Stimulated activated CD8-positive, alpha-beta memory T cell treated with anti-CD3 and anti-CD28 coated beads, Interleukin-15, amount 100 ng/mL, for 4 hours (primary cell): Measurements from ENCODE around the gene FREM1.
"Not testable (repeated sequence)": the region's sequence is repeated elsewhere in the genome, so short reads cannot be mapped to it uniquely, and the experiment has no call there.

Experiments
- DNase-seq, 2 donors: peaks; one replicate each; pipeline ENCODE4 v3.0.0-alpha.2; 2020; ENCODE audit warnings: low read depth in 2 of 2

The FREM1 gene, protein sequence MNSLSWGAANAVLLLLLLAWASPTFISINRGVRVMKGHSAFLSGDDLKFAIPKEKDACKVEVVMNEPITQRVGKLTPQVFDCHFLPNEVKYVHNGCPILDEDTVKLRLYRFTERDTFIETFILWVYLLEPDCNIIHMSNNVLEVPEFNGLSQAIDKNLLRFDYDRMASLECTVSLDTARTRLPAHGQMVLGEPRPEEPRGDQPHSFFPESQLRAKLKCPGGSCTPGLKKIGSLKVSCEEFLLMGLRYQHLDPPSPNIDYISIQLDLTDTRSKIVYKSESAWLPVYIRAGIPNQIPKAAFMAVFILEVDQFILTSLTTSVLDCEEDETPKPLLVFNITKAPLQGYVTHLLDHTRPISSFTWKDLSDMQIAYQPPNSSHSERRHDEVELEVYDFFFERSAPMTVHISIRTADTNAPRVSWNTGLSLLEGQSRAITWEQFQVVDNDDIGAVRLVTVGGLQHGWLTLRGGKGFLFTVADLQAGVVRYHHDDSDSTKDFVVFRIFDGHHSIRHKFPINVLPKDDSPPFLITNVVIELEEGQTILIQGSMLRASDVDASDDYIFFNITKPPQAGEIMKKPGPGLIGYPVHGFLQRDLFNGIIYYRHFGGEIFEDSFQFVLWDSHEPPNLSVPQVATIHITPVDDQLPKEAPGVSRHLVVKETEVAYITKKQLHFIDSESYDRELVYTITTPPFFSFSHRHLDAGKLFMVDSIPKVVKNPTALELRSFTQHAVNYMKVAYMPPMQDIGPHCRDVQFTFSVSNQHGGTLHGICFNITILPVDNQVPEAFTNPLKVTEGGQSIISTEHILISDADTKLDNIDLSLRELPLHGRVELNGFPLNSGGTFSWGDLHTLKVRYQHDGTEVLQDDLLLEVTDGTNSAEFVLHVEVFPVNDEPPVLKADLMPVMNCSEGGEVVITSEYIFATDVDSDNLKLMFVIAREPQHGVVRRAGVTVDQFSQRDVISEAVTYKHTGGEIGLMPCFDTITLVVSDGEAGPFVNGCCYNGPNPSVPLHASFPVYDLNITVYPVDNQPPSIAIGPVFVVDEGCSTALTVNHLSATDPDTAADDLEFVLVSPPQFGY (N-terminal part only)

GRCh38 chr9:14909961-14910805 lies at the start of gene FREM1:
FREM1 (minus strand) TSS chr9:14910428; CDS start chr9:14868977, 41,451 bp downstream.
- no peak for DNase-seq

GRCh38 chr9:14958989-14959388 lies 48.8 kb upstream of the FREM1 start:
- no peak for DNase-seq

DNA sequence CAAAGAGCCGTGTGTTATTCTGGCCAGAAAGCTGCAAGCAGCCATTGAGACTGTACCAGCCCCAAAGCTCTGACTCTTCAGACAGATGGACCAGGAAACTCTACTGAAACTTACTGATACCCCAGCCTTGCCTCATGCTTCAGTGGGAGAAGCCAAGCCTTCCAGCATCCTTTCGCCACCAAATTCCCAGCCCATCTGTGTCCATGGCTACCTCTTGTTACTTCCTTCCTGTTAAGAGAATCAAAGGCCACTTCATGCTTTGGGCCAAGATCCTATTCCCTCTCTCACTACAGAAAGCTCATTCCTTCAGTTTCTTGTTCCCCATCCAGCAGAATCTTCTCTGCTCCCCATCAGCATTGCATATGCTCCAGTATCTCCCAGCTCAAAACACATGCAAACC lies 46.9 kb upstream of the FREM1 start:
- no peak for DNase-seq

- DNase-seq, result no peak
These were observed 46.0 kb upstream of the FREM1 start for GRCh38 chr9:14956208-14956607.

- no peak for DNase-seq
These were observed 35.1 kb upstream of the FREM1 start for GRCh38 chr9:14945351-14945750.

GRCh38 chr9:14941501-14942405 lies 31.5 kb upstream of the FREM1 start:
- no peak for DNase-seq

GRCh38 chr9:14939378-14939777 lies 29.1 kb upstream of the FREM1 start:
- no peak for DNase-seq

DNA sequence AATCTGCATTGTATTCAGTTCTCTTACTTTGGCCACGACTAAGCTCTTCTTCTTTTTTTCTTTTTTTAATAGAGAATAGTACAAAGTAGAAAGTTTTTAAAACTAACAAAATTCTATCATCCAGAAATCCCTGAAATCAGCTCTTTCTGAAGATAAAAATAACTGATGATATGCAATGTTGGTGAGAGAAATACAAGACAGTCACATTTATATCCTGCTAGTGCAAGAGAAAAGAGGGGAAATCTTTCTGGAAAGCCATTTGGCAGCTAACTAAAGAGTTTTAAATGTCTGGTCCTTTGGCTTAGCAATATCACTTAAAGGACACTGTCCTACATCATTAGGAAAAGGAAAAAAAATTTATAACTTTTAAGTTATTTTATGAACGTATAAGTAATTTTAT lies 27.0 kb upstream of the FREM1 start:
- no peak for DNase-seq

DNA sequence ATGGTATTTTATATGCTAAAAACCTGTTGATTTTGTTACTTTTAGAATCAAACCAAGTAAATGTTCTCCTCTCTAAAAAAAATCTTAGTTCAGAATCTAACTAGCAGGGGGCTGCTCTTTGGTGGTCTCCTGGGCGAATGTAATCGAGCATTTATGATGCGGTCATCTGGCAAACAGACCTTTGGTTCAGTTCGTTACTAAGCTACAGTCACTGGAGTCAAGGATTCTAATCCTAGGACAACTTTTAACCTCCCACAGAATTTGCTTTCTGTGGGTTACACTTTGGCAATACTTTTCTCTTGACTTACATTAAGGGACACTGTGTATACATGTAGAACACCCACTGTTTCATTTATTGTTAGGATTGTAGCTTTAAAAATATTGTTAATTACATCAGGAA lies 26.3 kb upstream of the FREM1 start:
- DNase-seq, result no peak

- DNase-seq, result no peak
These were observed 25.7 kb upstream of the FREM1 start for GRCh38 chr9:14935964-14936363.

GRCh38 chr9:14935106-14935751 lies 25.0 kb upstream of the FREM1 start:
- DNase-seq, result no peak

- DNase-seq, result no peak
These were observed 22.4 kb upstream of the FREM1 start for GRCh38 chr9:14932641-14933040.

GRCh38 chr9:14932231-14932630 lies 22.0 kb upstream of the FREM1 start:
- no peak for DNase-seq

DNA sequence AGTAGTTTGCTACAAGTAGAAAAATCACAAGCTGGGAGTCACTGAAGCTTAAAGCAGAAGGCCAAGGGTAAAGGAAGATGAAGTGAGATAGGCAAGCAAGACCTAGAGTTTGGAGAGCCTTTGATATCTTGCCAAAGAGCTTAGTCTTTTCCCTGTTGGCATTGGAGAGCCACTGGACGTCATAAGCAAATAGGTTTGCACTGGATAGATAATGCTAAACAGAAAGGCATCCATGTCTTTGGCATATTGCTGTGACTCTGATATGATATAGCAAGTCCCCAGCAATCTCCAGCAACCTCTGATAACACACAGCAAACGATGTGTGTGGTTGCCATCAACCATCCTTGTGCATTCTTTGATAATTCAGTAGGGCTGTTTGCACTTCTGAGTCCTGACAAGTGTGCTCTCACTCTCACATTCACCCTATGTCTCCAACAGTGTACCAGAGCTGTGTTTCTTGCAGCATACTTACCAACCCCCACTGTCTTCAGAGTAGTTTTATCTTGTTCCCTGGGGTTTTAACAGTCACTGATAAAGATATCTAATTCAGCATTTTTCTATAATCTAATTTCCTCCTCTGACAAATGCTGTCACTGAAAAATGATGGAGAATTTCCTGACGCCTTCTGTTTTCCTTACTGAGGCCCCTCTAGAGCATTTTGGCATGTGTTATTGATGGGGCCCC lies 16.9 kb upstream of the FREM1 start:
- no peak for DNase-seq

- DNase-seq, result no peak
These were observed 14.3 kb upstream of the FREM1 start for GRCh38 chr9:14924230-14925219.

DNA sequence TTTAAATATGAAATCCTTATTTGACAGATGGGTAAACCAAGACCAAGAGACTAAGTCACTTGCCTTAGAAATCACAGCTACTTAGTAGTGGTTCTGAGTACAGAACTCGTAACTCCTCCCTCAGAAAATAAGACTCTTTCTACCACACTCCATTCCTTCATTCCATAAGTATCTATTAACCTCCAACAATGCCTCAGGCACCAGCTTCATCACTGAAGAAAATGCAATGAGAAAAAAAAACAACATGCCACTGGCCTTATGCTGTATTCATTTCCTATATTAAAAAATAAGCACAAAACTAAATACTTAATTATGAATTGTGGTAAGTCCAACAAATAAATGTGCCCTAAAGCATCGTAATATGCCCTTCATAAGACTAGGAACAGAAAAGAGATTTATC lies 13.5 kb upstream of the FREM1 start:
- DNase-seq, result no peak

DNA sequence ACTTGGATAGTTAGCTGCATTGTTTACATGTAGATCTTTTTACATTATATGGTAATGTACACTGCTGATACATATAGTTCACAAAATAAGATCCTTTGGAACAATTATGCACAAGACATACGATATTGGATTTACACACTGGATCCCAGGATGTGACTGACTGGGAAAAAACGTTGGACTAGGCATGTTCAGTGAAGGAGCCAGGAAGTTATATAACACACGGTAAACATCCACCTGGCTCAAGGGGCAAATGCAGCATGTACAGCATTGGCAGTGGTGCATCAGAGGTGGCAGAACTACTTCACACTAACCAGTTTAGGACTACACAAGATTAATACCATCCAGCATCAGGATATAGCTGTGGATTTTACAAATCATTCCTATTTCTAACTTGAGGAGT lies 10.6 kb upstream of the FREM1 start:
- DNase-seq, result not testable (repeated sequence)

DNA sequence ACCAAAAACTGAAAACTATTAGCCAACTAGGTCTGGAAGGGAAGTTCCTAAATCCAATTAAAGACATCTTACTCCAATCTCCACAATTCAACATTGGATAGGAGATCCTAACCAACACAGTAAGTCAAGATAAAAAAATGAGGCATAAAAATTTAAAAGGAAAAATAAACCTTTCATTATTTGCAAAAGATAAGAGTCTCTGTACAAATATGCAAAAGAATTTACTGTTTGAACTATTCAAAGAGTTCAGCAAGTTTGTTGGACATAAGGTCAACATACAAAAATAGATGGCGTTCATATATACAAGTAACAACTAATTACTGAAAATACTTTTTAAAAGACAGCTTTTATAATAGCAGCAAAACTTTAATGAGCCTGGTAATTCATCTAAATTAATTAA lies 3.1 kb upstream of the FREM1 start:
- no peak for DNase-seq
